Osteoblast (primary cell): Measurements from ENCODE around the gene ZMIZ1. TPM values are rescaled to one million over a fixed set of nuclear protein-coding genes. Genes with fewer than 3 reads are reported as not detected.
"Not testable (repeated sequence)": the region's sequence is repeated elsewhere in the genome, so short reads cannot be mapped to it uniquely, and the experiment has no call there.

Source experiments
- DNase-seq: peaks from one replicate; pipeline ENCODE4 v3.0.0; 2011; ENCODE audit warnings: low spot score, mixed read lengths; ENCODE audit not compliant: insufficient read length; ENCODE audit errors: missing footprints
- H2AFZ ChIP-seq: 2 replicates; pipeline ENCODE4 v1.6.0; 2011; ENCODE audit warnings: mild to moderate bottlenecking, low read length
- H3K27ac ChIP-seq: 2 replicates; pipeline ENCODE4 v1.5.1; 2011; ENCODE audit warnings: mild to moderate bottlenecking, low read depth, low read length, moderate library complexity
- H3K27me3 ChIP-seq: 2 replicates; pipeline ENCODE4 v1.6.0; 2012; ENCODE audit warnings: mild to moderate bottlenecking, control low read depth, inconsistent platforms, low read length, moderate library complexity; ENCODE audit not compliant: insufficient read depth
- H3K36me3 ChIP-seq: 2 replicates; pipeline ENCODE4 v1.5.1; 2011; ENCODE audit warnings: mild to moderate bottlenecking, low read length, control low read depth, moderate library complexity; ENCODE audit not compliant: insufficient read depth
- H3K4me1 ChIP-seq: 2 replicates; pipeline ENCODE4 v1.5.1; 2011; ENCODE audit warnings: mild to moderate bottlenecking, low read length, control low read depth, moderate library complexity; ENCODE audit not compliant: insufficient read depth
- H3K4me2 ChIP-seq: 2 replicates; pipeline ENCODE4 v1.6.0; 2011; ENCODE audit warnings: mild to moderate bottlenecking, low read length; ENCODE audit not compliant: insufficient read depth
- H3K4me3 ChIP-seq: fragments of 200-600 bp; sonication (generic); 3 replicates; pipeline ENCODE4 v1.5.1; 2012; ENCODE audit warnings: mild to moderate bottlenecking, low read length, inconsistent platforms; ENCODE audit not compliant: insufficient read depth
- H3K79me2 ChIP-seq: 2 replicates; pipeline ENCODE4 v1.6.0; 2012; ENCODE audit warnings: mild to moderate bottlenecking, low read length, control low read depth, inconsistent platforms; ENCODE audit not compliant: insufficient read depth
- H3K9me3 ChIP-seq: 2 replicates; pipeline ENCODE4 v1.5.1; 2011; ENCODE audit warnings: low read depth, low read length, control low read depth
- H4K20me1 ChIP-seq: 2 replicates; pipeline ENCODE4 v1.6.0; 2012; ENCODE audit warnings: mild to moderate bottlenecking, low read length, control low read depth; ENCODE audit not compliant: insufficient read depth
- CTCF ChIP-seq: IDR thresholded peaks from 2 replicates; pipeline ENCODE4 v1.5.1; 2011; ENCODE audit warnings: mild to moderate bottlenecking, low read depth, low read length, moderate library complexity; ENCODE audit errors: extremely low read depth
- total RNA-seq: library from RNA; depleted of rRNA; stranded (reverse); fragments of >200 nt; gene quantifications from 2 replicates; pipeline ENCODE4 v1.2.3, GENCODE V29; 2012

Gene ZMIZ1
- total RNA-seq, 1 donor = 40.9 TPM

- Histone ChIP-seq H3K27ac (peak overlapping the region; percentile 85), H3K36me3 (no peaks in the 10 kb centered on the region), H4K20me1 (no peaks in the 10 kb centered on the region), H3K4me2 (no peak overlapping the region), H3K27me3 (no peaks in the 10 kb centered on the region), H3K79me2 (no peaks in the 10 kb centered on the region), H3K4me3 (no peak overlapping the region), H3K9me3 (no peaks in the 10 kb centered on the region), H2AFZ (no peak overlapping the region), H3K4me1 (peaks cover 20% of the 10 kb centered on the region)
- DNase-seq = peak; percentile 95
- TF ChIP-seq CTCF = no peak
Observed at GRCh38 chr10:79331709-79332108, 262.9 kb downstream of the ZMIZ1 start.

- H3K9me3 ChIP-seq, H3K27me3 ChIP-seq, H3K4me3 ChIP-seq, DNase-seq, H4K20me1 ChIP-seq, H3K4me2 ChIP-seq, H3K36me3 ChIP-seq, H2AFZ ChIP-seq, H3K79me2 ChIP-seq: not testable (repeated sequence)
- Histone ChIP-seq H3K27ac (peak overlapping the region; percentile 75), H3K4me1 (peaks cover 20% of the 10 kb centered on the region)
Observed at GRCh38 chr10:79332610-79333315, 264.0 kb downstream of the ZMIZ1 start.

- peak overlapping the region; percentile 9 for H3K4me2 ChIP-seq
- no peak overlapping the region for H2AFZ ChIP-seq
- no peaks in the 10 kb centered on the region for H3K9me3 ChIP-seq
- no peaks in the 10 kb centered on the region for H3K27me3 ChIP-seq
- no peaks in the 10 kb centered on the region for H3K36me3 ChIP-seq
- no peak for TF ChIP-seq CTCF
- no peaks in the 10 kb centered on the region for H4K20me1 ChIP-seq
- H3K79me2 ChIP-seq = no peaks in the 10 kb centered on the region
- peaks cover 20% of the 10 kb centered on the region for H3K4me1 ChIP-seq
- no peak overlapping the region for H3K4me3 ChIP-seq
- DNase-seq = no peak
- peak overlapping the region; percentile 75 for H3K27ac ChIP-seq
Observed at GRCh38 chr10:79333513-79333912, 264.7 kb downstream of the ZMIZ1 start.

GRCh38 chr10:79334573-79334972 lies 265.8 kb downstream of the ZMIZ1 start:
- H3K4me1 ChIP-seq = peaks cover 20% of the 10 kb centered on the region
- no peaks in the 10 kb centered on the region for H3K36me3 ChIP-seq
- no peak overlapping the region for H3K4me2 ChIP-seq
- no peak overlapping the region for H3K4me3 ChIP-seq
- DNase-seq = no peak
- peak overlapping the region; percentile 75 for H3K27ac ChIP-seq
- H4K20me1 ChIP-seq = no peaks in the 10 kb centered on the region
- no peaks in the 10 kb centered on the region for H3K79me2 ChIP-seq
- no peaks in the 10 kb centered on the region for H3K9me3 ChIP-seq
- no peak overlapping the region for H2AFZ ChIP-seq
- no peaks in the 10 kb centered on the region for H3K27me3 ChIP-seq
- TF ChIP-seq CTCF = no peak
